NOMO-1 treated with dmso at 0.1 percent for 144 hours (cell line): ENCODE measurements around the gene BPIFB3.
"Not testable (repeated sequence)": the region's sequence is repeated elsewhere in the genome, so short reads cannot be mapped to it uniquely, and the experiment has no call there.

ENCODE experiments used
- DNase-seq: peaks from one replicate; lab custom pipeline; 2025; ENCODE audit not compliant: unreplicated experiment; lab: John Stamatoyannopoulos, UW

The BPIFB3 gene

GRCh38 chr20:33083544-33084340, 30.0 kb downstream of the BPIFB3 start:
- no peak for DNase-seq

- DNase-seq = no peak
Measured at GRCh38 chr20:33084722-33085121, 31.0 kb downstream of the BPIFB3 start.

GRCh38 chr20:33086052-33086722, 32.5 kb downstream of the BPIFB3 start:
- DNase-seq = no peak

GRCh38 chr20:33091147-33091546, 37.4 kb downstream of the BPIFB3 start:
- no peak for DNase-seq

- no peak for DNase-seq
Measured at GRCh38 chr20:33091693-33092092, 38.0 kb downstream of the BPIFB3 start.

DNA sequence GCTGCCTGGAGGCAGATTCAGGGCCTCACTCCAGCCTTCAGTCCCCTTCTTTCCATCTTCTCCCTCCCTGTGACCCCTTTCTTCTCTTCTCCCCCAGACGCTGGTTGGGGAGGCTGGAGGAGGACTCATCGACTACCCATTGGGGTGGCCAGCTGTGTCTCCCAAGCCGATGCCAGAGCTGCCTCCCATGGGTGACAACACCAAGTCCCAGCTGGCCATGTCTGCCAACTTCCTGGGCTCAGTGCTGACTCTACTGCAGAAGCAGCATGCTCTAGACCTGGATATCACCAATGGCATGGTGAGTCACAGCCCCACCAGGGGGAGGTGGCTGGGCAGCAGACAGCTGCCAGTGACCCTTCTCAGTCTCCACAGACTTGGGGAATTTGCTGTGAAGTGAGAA, 38.7 kb downstream of the BPIFB3 start:
- no peak for DNase-seq

DNA sequence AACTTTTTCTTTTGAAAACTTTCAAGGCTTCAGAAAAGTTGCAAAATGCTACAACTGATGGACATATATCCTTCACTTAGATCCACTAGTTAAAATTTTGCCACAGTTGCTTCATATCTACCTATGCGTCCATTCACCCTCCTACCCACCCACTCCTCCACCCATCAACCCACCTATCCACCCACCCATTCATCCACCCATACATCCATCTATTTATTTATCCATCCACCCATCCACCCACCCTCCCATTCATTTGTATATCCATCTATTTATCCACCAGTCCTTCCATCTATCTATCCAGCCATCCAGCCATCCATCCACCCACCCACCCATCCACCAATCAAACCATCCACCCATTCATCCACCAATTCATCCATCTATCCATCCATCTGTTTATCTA, 39.4 kb downstream of the BPIFB3 start:
- DNase-seq = no peak

DNA sequence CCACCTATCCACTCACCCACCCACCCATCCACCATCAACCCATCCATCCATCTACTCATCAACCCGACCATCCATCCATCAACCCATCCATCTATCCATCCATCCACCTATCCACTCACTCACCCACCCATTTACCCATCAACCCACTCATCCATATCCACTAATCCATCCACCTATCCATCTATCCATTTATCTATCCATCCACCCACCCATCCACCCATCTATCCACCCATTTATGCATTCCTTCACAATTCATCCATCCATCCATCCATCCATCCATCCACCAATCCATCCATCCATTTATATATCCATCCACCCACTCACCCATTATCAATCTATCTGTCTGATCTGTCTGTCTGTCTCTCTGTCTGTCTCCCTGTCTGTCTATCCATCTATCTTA, 39.9 kb downstream of the BPIFB3 start:
- DNase-seq = no peak

DNA sequence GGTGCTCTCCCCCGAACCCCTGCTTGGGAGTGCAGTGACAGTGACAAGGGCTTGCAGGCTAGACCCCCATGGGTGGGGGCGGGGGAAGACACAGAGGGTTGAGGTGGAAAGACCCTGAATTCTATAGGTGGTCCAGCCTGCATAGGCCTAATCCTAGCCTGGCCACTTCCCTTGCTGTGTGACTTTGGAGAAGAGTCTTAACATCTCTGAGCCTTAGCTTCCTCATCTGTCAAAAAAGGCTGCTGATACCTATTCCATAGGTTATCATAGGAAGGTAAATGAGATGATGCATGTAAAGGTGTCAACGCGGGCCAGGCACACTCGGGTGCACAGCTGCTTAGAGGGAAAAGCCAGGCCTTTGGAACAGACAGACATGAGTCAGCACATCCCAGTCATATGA, 41.5 kb downstream of the BPIFB3 start:
- DNase-seq = no peak

DNA sequence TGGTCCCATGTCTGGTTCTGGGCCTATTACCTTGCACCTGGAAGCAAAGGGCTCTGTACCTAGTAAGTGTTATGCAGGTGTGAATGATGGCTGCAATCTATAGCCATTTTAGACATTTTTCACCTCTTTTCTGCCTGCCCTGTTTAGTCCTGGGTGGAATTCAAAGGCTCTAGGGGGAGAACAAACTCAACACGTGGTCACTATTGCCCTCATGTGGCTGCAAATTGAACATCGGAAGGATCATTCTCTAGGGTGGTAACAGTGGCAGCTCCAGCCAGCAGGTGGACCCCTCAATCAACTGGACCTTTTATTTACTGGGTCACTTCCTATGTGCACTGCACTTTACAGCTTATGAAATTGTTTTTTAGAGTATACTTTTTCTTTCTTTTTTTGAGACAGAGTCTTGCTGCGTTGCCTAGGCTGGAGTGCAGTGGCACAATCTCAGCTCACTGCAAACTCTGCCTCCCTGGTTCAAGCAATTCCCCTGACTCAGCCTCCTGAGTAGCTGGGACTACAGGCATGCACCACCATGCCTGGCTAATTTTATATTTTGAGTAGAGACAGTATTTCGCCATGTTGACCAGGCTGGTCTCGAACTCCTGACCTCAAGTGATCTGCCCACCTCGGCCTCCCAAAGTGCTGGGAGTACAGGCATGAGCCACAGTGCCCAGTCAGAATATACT, 42.3 kb downstream of the BPIFB3 start:
- peak; percentile 45 for DNase-seq

- no peak for DNase-seq
Measured at GRCh38 chr20:33097001-33097400, 43.3 kb downstream of the BPIFB3 start.

- no peak for DNase-seq
Measured at GRCh38 chr20:33099843-33100538, 46.3 kb downstream of the BPIFB3 start.

GRCh38 chr20:33103556-33103955, 49.9 kb downstream of the BPIFB3 start:
- no peak for DNase-seq

DNA sequence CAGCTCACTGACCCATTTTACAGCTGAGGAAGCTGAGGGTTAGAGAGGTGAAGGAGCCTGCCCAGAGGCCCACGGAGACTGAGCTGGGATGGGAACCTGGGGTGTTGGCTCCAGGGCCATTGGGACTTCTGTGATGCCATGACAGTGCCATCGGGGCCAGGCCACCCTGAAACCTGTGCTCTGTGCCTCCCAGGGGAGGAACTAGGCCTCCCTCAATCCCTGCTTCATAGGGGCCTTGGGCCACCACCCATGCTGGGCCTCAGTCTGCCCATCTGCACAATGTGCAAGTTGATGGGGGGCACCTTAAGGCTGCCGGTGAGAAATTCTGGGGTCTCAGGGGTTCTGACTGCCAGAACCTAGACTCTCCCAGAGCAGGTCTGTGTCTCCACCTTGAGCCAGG, 50.6 kb downstream of the BPIFB3 start:
- no peak for DNase-seq

GRCh38 chr20:33105316-33105924, 51.7 kb downstream of the BPIFB3 start:
- no peak for DNase-seq

DNA sequence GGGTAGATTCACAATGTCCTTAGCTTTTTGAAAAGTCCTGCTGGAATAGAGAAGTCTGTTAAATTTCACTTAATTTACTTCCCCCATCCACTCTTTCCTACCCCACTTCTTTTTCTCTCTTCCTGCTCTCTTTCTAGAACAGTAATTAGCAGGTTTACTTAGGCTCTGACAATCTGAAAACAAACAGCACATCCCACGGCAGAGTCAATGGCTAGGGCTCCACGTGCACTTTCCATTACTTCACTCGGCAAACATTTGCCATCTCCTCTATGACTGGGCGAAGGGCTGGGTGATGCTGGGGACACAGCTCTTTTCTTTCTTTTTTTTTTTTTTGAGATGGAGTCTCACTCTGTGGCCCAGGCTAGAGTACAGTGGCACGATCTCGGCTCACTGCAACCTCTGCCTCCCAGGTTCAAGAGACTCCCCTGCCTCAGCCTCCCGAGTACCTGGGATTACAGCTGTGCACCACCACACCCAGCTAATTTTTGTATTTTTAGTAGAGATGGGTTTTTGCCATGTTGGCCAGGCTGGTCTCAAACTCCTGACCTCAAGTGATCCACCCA, 52.4 kb downstream of the BPIFB3 start:
- not testable (repeated sequence) for DNase-seq

- no peak for DNase-seq
Measured at GRCh38 chr20:33108661-33109060, 55.0 kb downstream of the BPIFB3 start.

GRCh38 chr20:33110147-33110825, 56.6 kb downstream of the BPIFB3 start:
- no peak for DNase-seq

- DNase-seq = no peak
Measured at GRCh38 chr20:33111306-33111705, 57.6 kb downstream of the BPIFB3 start.
